CD4-positive, alpha-beta T cell treated with Interleukin-6 for 4 hours (primary cell): ENCODE results near the gene SASS6.

Experiments
- DNase-seq: peaks from one replicate; pipeline ENCODE4 v3.0.0-alpha.2; 2020; ENCODE audit warnings: mixed read lengths

SASS6 gene

GRCh38 chr1:100132566-100133477 lies at the start of gene SASS6, which contains the start of gene TRMT13:
TSS of gene SASS6 (minus strand) at chr1:100132930. CDS start at chr1:100132814, 116 bp downstream.
TSS of gene TRMT13 (plus strand) at chr1:100133163. CDS start at chr1:100133169, 6 bp downstream.
- peak; percentile 94 for DNase-seq

GRCh38 chr1:100178091-100178490 lies 45.4 kb upstream of the SASS6 start, which contains the start of gene LRRC39:
TSS of gene LRRC39 (minus strand) at chr1:100178256. CDS start at chr1:100168516, 9,740 bp downstream.
- DNase-seq, result no peak

GRCh38 chr1:100177295-100178041 lies 44.7 kb upstream of the SASS6 start:
- DNase-seq, result no peak

GRCh38 chr1:100168051-100168450 lies 35.3 kb upstream of the SASS6 start:
- no peak for DNase-seq

GRCh38 chr1:100164702-100165101 lies 32.0 kb upstream of the SASS6 start:
- DNase-seq, result no peak

- DNase-seq, result no peak
Measured at GRCh38 chr1:100164216-100164615, 31.5 kb upstream of the SASS6 start.

GRCh38 chr1:100162881-100163280 lies 30.2 kb upstream of the SASS6 start:
- no peak for DNase-seq

GRCh38 chr1:100152271-100152670 lies 19.5 kb upstream of the SASS6 start:
- no peak for DNase-seq

- DNase-seq, result no peak
Measured at GRCh38 chr1:100151679-100152078, 18.9 kb upstream of the SASS6 start.

GRCh38 chr1:100147875-100148274 lies 15.1 kb upstream of the SASS6 start:
- DNase-seq, result no peak

- no peak for DNase-seq
Measured at GRCh38 chr1:100146958-100147357, 14.2 kb upstream of the SASS6 start.

GRCh38 chr1:100145116-100145515 lies 12.4 kb upstream of the SASS6 start:
- DNase-seq, result no peak

- no peak for DNase-seq
Measured at GRCh38 chr1:100142343-100142742, 9.6 kb upstream of the SASS6 start.

GRCh38 chr1:100141192-100141591 lies 8.5 kb upstream of the SASS6 start:
- no peak for DNase-seq

GRCh38 chr1:100137602-100138001 lies 4.9 kb upstream of the SASS6 start:
- DNase-seq, result no peak

GRCh38 chr1:100134872-100135271 lies 2.1 kb upstream of the SASS6 start:
- no peak for DNase-seq

GRCh38 chr1:100131623-100132022 lies 1.1 kb downstream of the SASS6 start:
- DNase-seq, result no peak

GRCh38 chr1:100130552-100131077 lies 2.1 kb downstream of the SASS6 start:
- no peak for DNase-seq

GRCh38 chr1:100127226-100127625 lies 5.5 kb downstream of the SASS6 start:
- DNase-seq, result no peak

GRCh38 chr1:100122177-100122576 lies 10.6 kb downstream of the SASS6 start:
- DNase-seq, result no peak

GRCh38 chr1:100115524-100115923 lies 17.2 kb downstream of the SASS6 start:
- DNase-seq, result no peak

- no peak for DNase-seq
Measured at GRCh38 chr1:100109554-100110066, 23.1 kb downstream of the SASS6 start.

- no peak for DNase-seq
Measured at GRCh38 chr1:100107696-100108095, 25.0 kb downstream of the SASS6 start.
